ENCODE results near the gene SEPTIN8. TPM values are rescaled to one million over a fixed set of nuclear protein-coding genes. Genes with fewer than 3 reads are reported as not detected.

The SEPTIN8 gene
- total and polyA plus RNA-seq, 2 donors (not counting 3 experiments of a cell fraction or from before 2014, with no cell fraction given): 56.6 to 82.1 TPM

DNA sequence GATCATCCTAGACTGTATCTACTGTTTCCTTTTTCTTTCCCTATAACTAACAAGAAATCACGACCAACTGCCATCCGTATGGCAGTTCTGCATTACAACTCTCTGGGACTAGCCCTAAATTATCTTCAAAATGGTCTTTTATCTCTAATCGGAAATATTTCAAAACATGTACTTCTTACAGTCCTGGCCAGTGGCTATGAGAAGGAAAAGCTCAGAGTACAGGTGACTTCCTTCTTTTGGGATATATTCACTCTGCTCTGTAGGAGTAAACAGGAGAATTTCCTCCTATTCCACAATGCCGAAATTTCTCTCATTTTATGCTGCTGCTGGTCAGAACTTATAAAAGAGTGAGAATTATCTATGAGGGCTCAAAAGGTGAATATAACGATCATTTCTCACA is 1.8 kb upstream of the SEPTIN8 start:
- TF ChIP-seq EZH2 (IDR thresholded peaks at IDR 0.05; ENCODE audit: borderline replicate concordance, low read depth, low read length, severe bottlenecking): no peak
- TF ChIP-seq GATA2 (IDR thresholded peaks at IDR 0.05; ENCODE audit: insufficient read depth, insufficient read length, low read depth, low read length): no peak
- TF ChIP-seq MYC (IDR thresholded peaks at IDR 0.05; ENCODE audit: low read depth, low read length): no peak
- TF ChIP-seq POLR2A (IDR thresholded peaks at IDR 0.05; ENCODE audit: low read depth, low read length): no peak
- no peak for TF ChIP-seq POLR2AphosphoS5 (IDR thresholded peaks at IDR 0.05; ENCODE audit: insufficient read depth, low read depth, low read length)
- TF ChIP-seq, protein P1, sequence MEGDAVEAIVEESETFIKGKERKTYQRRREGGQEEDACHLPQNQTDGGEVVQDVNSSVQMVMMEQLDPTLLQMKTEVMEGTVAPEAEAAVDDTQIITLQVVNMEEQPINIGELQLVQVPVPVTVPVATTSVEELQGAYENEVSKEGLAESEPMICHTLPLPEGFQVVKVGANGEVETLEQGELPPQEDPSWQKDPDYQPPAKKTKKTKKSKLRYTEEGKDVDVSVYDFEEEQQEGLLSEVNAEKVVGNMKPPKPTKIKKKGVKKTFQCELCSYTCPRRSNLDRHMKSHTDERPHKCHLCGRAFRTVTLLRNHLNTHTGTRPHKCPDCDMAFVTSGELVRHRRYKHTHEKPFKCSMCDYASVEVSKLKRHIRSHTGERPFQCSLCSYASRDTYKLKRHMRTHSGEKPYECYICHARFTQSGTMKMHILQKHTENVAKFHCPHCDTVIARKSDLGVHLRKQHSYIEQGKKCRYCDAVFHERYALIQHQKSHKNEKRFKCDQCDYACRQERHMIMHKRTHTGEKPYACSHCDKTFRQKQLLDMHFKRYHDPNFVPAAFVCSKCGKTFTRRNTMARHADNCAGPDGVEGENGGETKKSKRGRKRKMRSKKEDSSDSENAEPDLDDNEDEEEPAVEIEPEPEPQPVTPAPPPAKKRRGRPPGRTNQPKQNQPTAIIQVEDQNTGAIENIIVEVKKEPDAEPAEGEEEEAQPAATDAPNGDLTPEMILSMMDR (IDR thresholded peaks at IDR 0.05; ENCODE audit: extremely low read depth in 1 of 2, insufficient read depth in 1 of 2, low read depth in 1 of 2, low read length in 2 of 2): no peak
- no peak for TF ChIP-seq FOS (IDR thresholded peaks at IDR 0.05; ENCODE audit: borderline replicate concordance, insufficient read depth, low read length)
- TF ChIP-seq, protein P2, sequence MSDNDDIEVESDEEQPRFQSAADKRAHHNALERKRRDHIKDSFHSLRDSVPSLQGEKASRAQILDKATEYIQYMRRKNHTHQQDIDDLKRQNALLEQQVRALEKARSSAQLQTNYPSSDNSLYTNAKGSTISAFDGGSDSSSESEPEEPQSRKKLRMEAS (IDR thresholded peaks at IDR 0.05; ENCODE audit: insufficient read depth, insufficient read length): no peak
- no peak for TF ChIP-seq JUN (IDR thresholded peaks at IDR 0.05; ENCODE audit: borderline replicate concordance, insufficient read depth, insufficient read length, low read depth)

More for the DNA sequence above, 1.8 kb upstream of the SEPTIN8 start:
- H3K27me3 ChIP-seq (ENCODE audit: control insufficient read depth in 2 of 2, insufficient read depth in 2 of 2, low read length in 2 of 2): no peaks in the 10 kb centered on the region
- no peaks in the 10 kb centered on the region for H3K9me3 ChIP-seq (replicated peaks; ENCODE audit: control insufficient read depth, insufficient read depth, low read length)
- dilution Hi-C loops (cut with MboI; ENCODE audit: extremely low pct_ligation_motif_present, low sequenced_read_pairs) (no loop called here), intact Hi-C loops (cut with micrococcal nuclease) (no loop called here)
- H3K9ac ChIP-seq (replicated peaks; ENCODE audit: extremely low read depth, insufficient read depth, low read length): no peak overlapping the region
- FAIRE-seq (no peak), DNase-seq (ENCODE audit: low read depth, low spot score) (no peak)
- no peak overlapping the region for H3K4me2 ChIP-seq (ENCODE audit: insufficient read depth, low read length)
- no peaks in the 10 kb centered on the region for H4K20me1 ChIP-seq (replicated peaks; ENCODE audit: control insufficient read depth, extremely low read depth, insufficient read depth, low read length)
- ChIA-PET POLR2A (no interaction called here), CTCF (interaction anchor here (0.9 kb wide), 1 partner anchor 24 kb away, joined by 3 read pairs; no protein-coding TSS in a partner anchor)
- no peak overlapping the region for H2AFZ ChIP-seq (ENCODE audit: low read depth, low read length)
- H3K4me1 ChIP-seq (ENCODE audit: control insufficient read depth, extremely low read depth, insufficient read depth, low read length): peaks cover 28% of the 10 kb centered on the region
- H3K36me3 ChIP-seq (ENCODE audit: control insufficient read depth in 2 of 2, extremely low read depth in 1 of 2, insufficient read depth in 2 of 2, low read length in 2 of 2): no peaks in the 10 kb centered on the region
- H3K79me2 ChIP-seq (ENCODE audit: control insufficient read depth, insufficient read depth, low read length): peaks cover 24% of the 10 kb centered on the region
- H3K9me1 ChIP-seq (replicated peaks; ENCODE audit: control insufficient read depth, extremely low read depth, insufficient read depth, low read length): no peaks in the 10 kb centered on the region
- H3K27ac ChIP-seq (ENCODE audit: insufficient read depth, low read depth, low read length): no peak overlapping the region
- no TSS peak for BruUV-seq (replicated peaks)
- H3K4me3 ChIP-seq (replicated peaks in 1 of 3; ENCODE audit: insufficient read depth in 1 of 3, low read depth in 1 of 3, low read length in 3 of 3): no peak overlapping the region

Measured in endothelial cell of umbilical vein (primary cell).